ENCODE results near the gene POLD2. TPM values are rescaled to one million over a fixed set of nuclear protein-coding genes. Genes with fewer than 3 reads are reported as not detected.

POLD2 gene
- total and polyA plus RNA-seq, 2 donors from 2014 or later, result 60.0 to 119 TPM

GRCh38 chr7:44139311-44140010 lies 16.1 kb upstream of the POLD2 start:
- Histone ChIP-seq H3K27me3 (ENCODE audit: control insufficient read depth, insufficient read depth, low read length) (no peaks in the 10 kb centered on the region), H3K4me3 (ENCODE audit: low read length in 3 of 3) (no peak overlapping the region), H3K4me1 (ENCODE audit: control insufficient read depth in 2 of 3, insufficient read depth in 2 of 3, low read depth in 1 of 3, low read length in 3 of 3) (no peaks in the 10 kb centered on the region), H3K27ac (ENCODE audit: low read depth in 2 of 2, low read length in 2 of 2) (no peak overlapping the region), H3K9ac (ENCODE audit: low read length in 3 of 3) (no peak overlapping the region), H3K9me3 (ENCODE audit: control insufficient read depth in 2 of 3, insufficient read depth in 1 of 3, low read length in 3 of 3) (no peaks in the 10 kb centered on the region), H3K36me3 (ENCODE audit: control insufficient read depth in 2 of 3, insufficient read depth in 3 of 3, low read length in 3 of 3) (no peaks in the 10 kb centered on the region)
- FAIRE-seq (no peak), DNase-seq (no peak)
- TF ChIP-seq CTCF (IDR thresholded peaks at IDR 0.05; ENCODE audit: borderline replicate concordance, extremely low read depth, insufficient read depth), result no peak
- intact Hi-C loops (cut with DNase I), result no loop called here

- Histone ChIP-seq H3K27ac (ENCODE audit: low read depth in 2 of 2, low read length in 2 of 2) (no peak overlapping the region), H3K9ac (ENCODE audit: low read length in 3 of 3) (no peak overlapping the region), H3K4me1 (ENCODE audit: control insufficient read depth in 2 of 3, insufficient read depth in 2 of 3, low read depth in 1 of 3, low read length in 3 of 3) (no peaks in the 10 kb centered on the region), H3K4me3 (ENCODE audit: low read length in 3 of 3) (no peak overlapping the region), H3K9me3 (ENCODE audit: control insufficient read depth in 2 of 3, insufficient read depth in 1 of 3, low read length in 3 of 3) (no peaks in the 10 kb centered on the region), H3K27me3 (ENCODE audit: control insufficient read depth, insufficient read depth, low read length) (no peaks in the 10 kb centered on the region), H3K36me3 (ENCODE audit: control insufficient read depth in 2 of 3, insufficient read depth in 3 of 3, low read length in 3 of 3) (no peaks in the 10 kb centered on the region)
- FAIRE-seq (no peak), DNase-seq (no peak)
- intact Hi-C loops (cut with DNase I), result no loop called here
- TF ChIP-seq CTCF (IDR thresholded peaks at IDR 0.05; ENCODE audit: borderline replicate concordance, extremely low read depth, insufficient read depth), result no peak
These were observed 15.3 kb upstream of the POLD2 start for GRCh38 chr7:44138698-44139097.

- no peak for FAIRE-seq
- intact Hi-C loops (cut with DNase I), result no loop called here
- no peak overlapping the region for H3K27ac ChIP-seq (ENCODE audit: low read depth in 2 of 2, low read length in 2 of 2)
These were observed 13.4 kb upstream of the POLD2 start for GRCh38 chr7:44136731-44137130.

More at GRCh38 chr7:44136731-44137130, 13.4 kb upstream of the POLD2 start:
- no peaks in the 10 kb centered on the region for H3K27me3 ChIP-seq (ENCODE audit: control insufficient read depth, insufficient read depth, low read length)
- no peaks in the 10 kb centered on the region for H3K36me3 ChIP-seq (ENCODE audit: control insufficient read depth in 2 of 3, insufficient read depth in 3 of 3, low read length in 3 of 3)
- no peak overlapping the region for H3K4me3 ChIP-seq (ENCODE audit: low read length in 3 of 3)
- H3K9ac ChIP-seq (ENCODE audit: low read length in 3 of 3), result no peak overlapping the region
- TF ChIP-seq CTCF (IDR thresholded peaks at IDR 0.05; ENCODE audit: borderline replicate concordance, extremely low read depth, insufficient read depth), result no peak
- no peak for DNase-seq
- H3K9me3 ChIP-seq (ENCODE audit: control insufficient read depth in 2 of 3, insufficient read depth in 1 of 3, low read length in 3 of 3), result no peaks in the 10 kb centered on the region
- H3K4me1 ChIP-seq (ENCODE audit: control insufficient read depth in 2 of 3, insufficient read depth in 2 of 3, low read depth in 1 of 3, low read length in 3 of 3), result no peaks in the 10 kb centered on the region
